GM12878 (cell line): ENCODE measurements around the gene MAGI3. TPM values are rescaled to one million over a fixed set of nuclear protein-coding genes. Genes with fewer than 3 reads are reported as not detected.

Experiments used
- ATAC-seq: fragments of 200-7000 bp; cut with Tn5 transposase; 3 replicates; pipeline ENCODE4 v1.9.1; 2020; ENCODE audit warnings: mild to moderate bottlenecking, moderate library complexity
- BruUV-seq: library from RNA; stranded (reverse); fragments of 400-500 nt; replicated peaks from 2 replicates; lab custom pipeline; 2021; lab: Mats Ljungman, UMichigan
- CTCF ChIA-PET: fragments of 300-600 bp; sonication (Branson Sonifier 250); formaldehyde crosslinking; extraction: SDS; loops from one replicate; lab custom pipeline; 2021; ENCODE audit warnings: inconsistent platforms; lab: Yijun Ruan, JAX
- POLR2A ChIA-PET: fragments of 350-600 bp; formaldehyde crosslinking; extraction: SDS; loops from one replicate; lab custom pipeline; 2021; ENCODE audit warnings: inconsistent platforms; lab: Charles Lee
- RAD21 ChIA-PET: fragments of 300-600 bp; sonication (Branson Sonifier 250); formaldehyde crosslinking; loops from one replicate; lab custom pipeline; 2023; ENCODE audit warnings: antibody characterized with exemption; ENCODE audit not compliant: unreplicated experiment; lab: Charles Lee
- SMC1A ChIA-PET: fragments of 300-600 bp; sonication (Branson Sonifier 250); formaldehyde crosslinking; loops from one replicate; lab custom pipeline; 2023; ENCODE audit not compliant: unreplicated experiment, uncharacterized antibody; lab: Charles Lee
- DNase-seq: peaks from one replicate; pipeline ENCODE4 v3.0.0-alpha.2; 2011; ENCODE audit warnings: low read depth, low spot score
- FAIRE-seq: peaks from 3 replicates; lab custom pipeline; 2011; peaks lifted over from hg19 to GRCh38; lab: Jason Lieb, UNC
- H2AFZ ChIP-seq: 2 replicates; pipeline ENCODE4 v1.6.0; 2011; ENCODE audit warnings: low read depth, low read length, control low read depth; ENCODE audit not compliant: control insufficient read depth
- H3K27ac ChIP-seq: 2 replicates; pipeline ENCODE4 v1.5.1; 2011; ENCODE audit warnings: control low read depth; ENCODE audit not compliant: control insufficient read depth, insufficient read depth
- H3K27me3 ChIP-seq, 2 experiments: replicated peaks in 1 of 2; 2 replicates each; pipeline versions ENCODE4 v1.6.0 to v1.6.1; 2011; ENCODE audit warnings: low read length in 1 of 2; ENCODE audit not compliant: control insufficient read depth in 2 of 2, insufficient read depth in 2 of 2
- H3K36me3 ChIP-seq, 2 experiments: 2 replicates each; pipeline ENCODE4 v1.5.1; 2011; ENCODE audit warnings: low read length in 1 of 2; ENCODE audit not compliant: control insufficient read depth in 2 of 2, insufficient read depth in 2 of 2
- H3K4me1 ChIP-seq: 2 replicates; pipeline ENCODE4 v1.6.1; 2011; ENCODE audit warnings: mild to moderate bottlenecking, low read length, moderate library complexity, mixed read lengths; ENCODE audit not compliant: control insufficient read depth, insufficient read depth
- H3K4me2 ChIP-seq: 2 replicates; pipeline ENCODE4 v1.6.0; 2011; ENCODE audit warnings: control low read depth; ENCODE audit not compliant: control insufficient read depth, insufficient read depth
- H3K4me3 ChIP-seq: fragments of 200-600 bp; sonication (generic); 2 replicates; pipeline ENCODE4 v1.5.1; 2016
- H3K79me2 ChIP-seq: 2 replicates; pipeline ENCODE4 v1.6.0; 2011; ENCODE audit warnings: low read length; ENCODE audit not compliant: control insufficient read depth, insufficient read depth
- H3K9ac ChIP-seq: 2 replicates; pipeline ENCODE4 v1.8.0; 2011; ENCODE audit warnings: low read length, control low read depth, mixed read lengths; ENCODE audit not compliant: control insufficient read depth, insufficient read depth
- H3K9me3 ChIP-seq: replicated peaks from 3 replicates; pipeline ENCODE4 v1.5.1; 2011; ENCODE audit warnings: mild to moderate bottlenecking, low read length; ENCODE audit not compliant: control insufficient read depth, insufficient read depth
- H4K20me1 ChIP-seq: 2 replicates; pipeline ENCODE4 v1.6.0; 2011; ENCODE audit not compliant: control insufficient read depth, insufficient read depth
- BCL11A ChIP-seq: IDR thresholded peaks from 2 replicates; pipeline ENCODE4 v1.6.1; 2011; ENCODE audit warnings: low read depth, low read length
- BRCA1 ChIP-seq: IDR thresholded peaks from 2 replicates; pipeline ENCODE4 v1.6.1; 2011; ENCODE audit warnings: low read depth, low read length, improper control_type of control experiment
- CBFB ChIP-seq: IDR thresholded peaks from 2 replicates; pipeline ENCODE4 v1.6.1; 2016; ENCODE audit warnings: antibody characterized with exemption, low read depth
- EGR1 ChIP-seq, 2 experiments: IDR thresholded peaks; 1 replicate in 1 of 2; 2 replicates in 1 of 2; pipeline ENCODE4 v1.6.1; 2011 to 2012; ENCODE audit warnings: low read depth in 2 of 2, low read length in 2 of 2, borderline replicate concordance in 1 of 2, mild to moderate bottlenecking in 1 of 2, moderate library complexity in 1 of 2
- FOXK2 ChIP-seq: fragments of 450-650 bp; IDR thresholded peaks from 2 replicates; pipeline ENCODE4 v1.6.1; 2017; ENCODE audit warnings: mild to moderate bottlenecking, moderate library complexity
- HDAC6 ChIP-seq: fragments of 200-600 bp; sonication (generic); IDR thresholded peaks from one replicate; pipeline ENCODE4 v1.8.0; 2017; ENCODE audit warnings: antibody characterized with exemption; ENCODE audit not compliant: unreplicated experiment
- JUNB ChIP-seq: IDR thresholded peaks from 2 replicates; pipeline ENCODE4 v1.6.1; 2016; ENCODE audit warnings: antibody characterized with exemption, mild to moderate bottlenecking
- JUND ChIP-seq: IDR thresholded peaks from 2 replicates; pipeline ENCODE4 v1.6.1; 2012; ENCODE audit warnings: low read depth, mild to moderate bottlenecking, low read length, improper control_type of control experiment, moderate library complexity
- KAT2A ChIP-seq: conservative IDR thresholded peaks from 2 replicates; pipeline ENCODE4 v1.6.1; 2011; ENCODE audit warnings: low read depth, low read length; ENCODE audit not compliant: control insufficient read depth
- MTA3 ChIP-seq: IDR thresholded peaks from 2 replicates; pipeline ENCODE4 v1.6.1; 2012; ENCODE audit warnings: low read length, inconsistent platforms, borderline replicate concordance
- NFYB ChIP-seq: IDR thresholded peaks from 2 replicates; pipeline ENCODE4 v1.6.1; 2011; ENCODE audit warnings: low read depth, mild to moderate bottlenecking, low read length, improper control_type of control experiment, moderate library complexity; ENCODE audit not compliant: insufficient read depth
- NR2C2 ChIP-seq: IDR thresholded peaks from 2 replicates; pipeline ENCODE4 v1.6.1; 2011; ENCODE audit warnings: borderline replicate concordance, low read depth; ENCODE audit not compliant: control insufficient read depth, insufficient read length
- RB1 ChIP-seq: fragments of 450-650 bp; formaldehyde crosslinking; IDR thresholded peaks from 2 replicates; pipeline ENCODE4 v1.6.1; 2017; ENCODE audit warnings: mild to moderate bottlenecking, borderline replicate concordance
- SMAD1 ChIP-seq: fragments of 450-650 bp; IDR thresholded peaks from 2 replicates; pipeline ENCODE4 v1.6.1; 2018; ENCODE audit warnings: mild to moderate bottlenecking, low read depth; ENCODE audit not compliant: partially characterized antibody
- SREBF1 ChIP-seq: IDR thresholded peaks from 2 replicates; pipeline ENCODE4 v1.6.1; 2012; ENCODE audit warnings: mild to moderate bottlenecking, low read length
- STAT1 ChIP-seq: fragments of 450-650 bp; conservative IDR thresholded peaks from 2 replicates; pipeline ENCODE4 v1.6.1; 2014; ENCODE audit warnings: antibody characterized with exemption, mild to moderate bottlenecking
- SUZ12 ChIP-seq: fragments of 200-600 bp; sonication (generic); IDR thresholded peaks from one replicate; pipeline ENCODE4 v1.6.1; 2018; ENCODE audit warnings: antibody characterized with exemption, mild to moderate bottlenecking; ENCODE audit not compliant: unreplicated experiment
- TARDBP ChIP-seq: IDR thresholded peaks from 2 replicates; pipeline ENCODE4 v1.6.1; 2016; ENCODE audit warnings: borderline replicate concordance
- TCF12 ChIP-seq: IDR thresholded peaks from 2 replicates; pipeline ENCODE4 v1.6.1; 2011; ENCODE audit warnings: low read depth, mild to moderate bottlenecking, low read length
- TCF7 ChIP-seq: IDR thresholded peaks from 2 replicates; pipeline ENCODE4 v1.6.1; 2014; ENCODE audit warnings: antibody characterized with exemption, borderline replicate concordance
- ZNF217 ChIP-seq: fragments of 450-650 bp; IDR thresholded peaks from 2 replicates; pipeline ENCODE4 v1.6.1; 2017; ENCODE audit warnings: antibody characterized with exemption, mild to moderate bottlenecking
- WGBS: methylation state at CpG from one replicate; pipeline ENCODE4 v1.1.6; 2016; ENCODE audit warnings: low lambda C conversion rate; ENCODE audit not compliant: insufficient replicate concordance, insufficient coverage; ENCODE audit errors: missing lambda C conversion rate; 5-methylcytosine and 5-hydroxymethylcytosine counted together
- in situ Hi-C: fragments of 300-500 bp; cut with MboI; formaldehyde crosslinking; loops from 9 replicates; pipeline ENCODE4 v1.14.3; 2018; ENCODE audit warnings: mixed read lengths
- intact Hi-C: fragments of 100-400 bp; cut with micrococcal nuclease; formaldehyde crosslinking; loops from one replicate; pipeline ENCODE4 v1.14.2; 2022; ENCODE audit not compliant: unreplicated experiment
- polyA plus RNA-seq, 11 experiments: library from polyadenylated mRNA; depleted of rRNA in 4 of 11; unstranded in 6 of 11; stranded (reverse) in 5 of 11; fragments of >200 nt; fragmentation: Nextera tagmentation in 4 of 11; fragmentation: Illumina TruSeq in 1 of 11; extraction: Ambion mirVana in 4 of 11; extraction: Trizol in 1 of 11; gene quantifications; 1 replicate in 1 of 11; 2 replicates in 10 of 11; pipeline versions ENCODE4 v1.2.1 to v1.2.3, GENCODE V29; 2011 to 2016; ENCODE audit warnings: inconsistent platforms in 2 of 11, missing spikeins in 2 of 11, low read depth in 1 of 11
- total RNA-seq, 4 experiments: library from RNA; depleted of rRNA in 3 of 4; stranded (reverse); fragments of >200 nt in 3 of 4; fragmentation: Illumina TruSeq in 1 of 4; extraction: Trizol in 1 of 4; gene quantifications; 2 replicates each; pipeline versions ENCODE4 v1.2.1 to v1.2.3, GENCODE V29; 2013 to 2021
- TF ChIP-seq, protein P1 (sequence below): fragments of 450-650 bp; IDR thresholded peaks from 2 replicates; pipeline ENCODE4 v1.6.1; 2017; ENCODE audit warnings: mild to moderate bottlenecking

Gene MAGI3
- total and polyA plus RNA-seq, 10 of the 15 experiments (the other 5 are each of a cell fraction or from before 2014, with no cell fraction given) = 0.17 to 0.65 (median 0.32) TPM

DNA sequence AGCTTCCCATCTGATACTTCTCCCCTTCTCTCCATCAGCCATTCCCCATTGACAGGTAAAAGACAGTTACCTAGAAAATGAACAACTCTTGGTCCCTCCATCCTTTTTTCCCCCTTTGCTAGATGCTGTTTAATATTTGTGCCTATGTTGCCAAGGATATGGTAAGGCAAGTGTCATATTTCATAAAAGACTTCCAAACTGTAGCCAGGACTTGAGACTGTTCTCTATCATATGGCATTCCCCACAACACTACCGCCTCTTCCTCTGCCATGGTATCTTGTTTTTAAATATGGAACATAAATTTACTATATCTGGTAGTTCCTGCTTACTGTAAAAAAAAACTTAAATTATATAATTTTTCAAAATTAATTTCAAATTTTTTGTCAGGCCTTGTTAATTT, 271.8 kb downstream of the MAGI3 start:
- intact Hi-C loops = no loop called here
- DNase-seq = no peak
- CTCF ChIA-PET = no interaction called here

DNA sequence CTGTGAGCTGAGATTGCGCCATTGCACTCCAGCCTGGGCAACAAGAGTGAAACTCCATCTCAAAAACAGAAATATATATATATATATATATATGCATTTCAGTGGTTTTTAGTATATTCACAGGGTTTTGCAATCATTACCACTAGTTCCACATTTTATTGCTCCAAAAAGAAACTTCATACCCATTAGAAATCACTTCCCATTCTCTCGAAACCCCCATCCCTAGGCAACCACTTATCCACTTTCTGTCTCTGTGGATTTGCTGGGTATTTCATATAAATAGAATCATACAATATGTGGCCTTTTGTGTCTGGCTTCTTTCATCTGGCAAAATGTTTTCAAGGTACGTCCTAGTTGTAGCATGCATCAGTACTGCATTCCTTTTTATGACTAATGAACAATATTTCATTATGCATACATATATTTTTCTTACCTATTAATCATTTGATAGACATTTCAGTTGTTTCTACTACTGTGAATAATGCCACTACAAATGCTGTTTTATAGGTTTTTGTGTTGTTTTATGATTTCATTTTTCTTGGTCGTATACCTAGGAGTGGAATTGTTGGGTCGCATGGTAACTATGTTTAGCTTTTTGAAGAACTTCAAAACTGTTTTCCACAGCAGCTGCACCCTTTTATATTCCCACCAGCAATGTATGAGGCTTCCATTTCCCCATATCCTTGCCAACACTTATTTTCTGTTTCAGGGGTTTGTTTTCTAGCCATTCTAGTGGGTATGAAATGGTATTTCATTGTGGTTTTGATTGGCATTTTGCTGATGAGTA, 273.0 kb downstream of the MAGI3 start:
- no peaks in the 10 kb centered on the region for H3K27me3 ChIP-seq
- in situ Hi-C loops (no loop called here), intact Hi-C loops (no loop called here)
- DNase-seq = no peak
- no TSS peak for BruUV-seq
- no peak overlapping the region for H3K9ac ChIP-seq
- CTCF ChIA-PET = no interaction called here
- H3K9me3 ChIP-seq = no peaks in the 10 kb centered on the region
- no peak for ATAC-seq
- H3K36me3 ChIP-seq = no peaks in the 10 kb centered on the region
- no peak overlapping the region for H3K4me3 ChIP-seq
- WGBS = 80% methylated on average over 5 of the region's 5 CpGs
- H2AFZ ChIP-seq = no peak overlapping the region
- FAIRE-seq = no peak
- H4K20me1 ChIP-seq = no peaks in the 10 kb centered on the region
- POLR2A ChIA-PET = interaction anchor here (0.6 kb wide), 1 partner anchor 271 kb away, joined by 7 read pairs; no protein-coding TSS in a partner anchor
- SMC1A ChIA-PET = interaction anchor here (0.6 kb wide), 1 partner anchor 489 kb away, joined by 3 read pairs; no protein-coding TSS in a partner anchor
- no peaks in the 10 kb centered on the region for H3K4me1 ChIP-seq
- H3K79me2 ChIP-seq = no peaks in the 10 kb centered on the region
- RAD21 ChIA-PET = no interaction called here
- H3K27ac ChIP-seq = no peak overlapping the region
- H3K4me2 ChIP-seq = no peak overlapping the region
- TF ChIP-seq JUNB (no peak), NR2C2 (no peak), RB1 (no peak), SUZ12 (no peak), MTA3 (no peak), KAT2A (no peak), TCF7 (no peak), HDAC6 (no peak), SREBF1 (no peak), NFYB (no peak), JUND (no peak), CBFB (no peak), TCF12 (no peak)
- TF ChIP-seq, protein P1, sequence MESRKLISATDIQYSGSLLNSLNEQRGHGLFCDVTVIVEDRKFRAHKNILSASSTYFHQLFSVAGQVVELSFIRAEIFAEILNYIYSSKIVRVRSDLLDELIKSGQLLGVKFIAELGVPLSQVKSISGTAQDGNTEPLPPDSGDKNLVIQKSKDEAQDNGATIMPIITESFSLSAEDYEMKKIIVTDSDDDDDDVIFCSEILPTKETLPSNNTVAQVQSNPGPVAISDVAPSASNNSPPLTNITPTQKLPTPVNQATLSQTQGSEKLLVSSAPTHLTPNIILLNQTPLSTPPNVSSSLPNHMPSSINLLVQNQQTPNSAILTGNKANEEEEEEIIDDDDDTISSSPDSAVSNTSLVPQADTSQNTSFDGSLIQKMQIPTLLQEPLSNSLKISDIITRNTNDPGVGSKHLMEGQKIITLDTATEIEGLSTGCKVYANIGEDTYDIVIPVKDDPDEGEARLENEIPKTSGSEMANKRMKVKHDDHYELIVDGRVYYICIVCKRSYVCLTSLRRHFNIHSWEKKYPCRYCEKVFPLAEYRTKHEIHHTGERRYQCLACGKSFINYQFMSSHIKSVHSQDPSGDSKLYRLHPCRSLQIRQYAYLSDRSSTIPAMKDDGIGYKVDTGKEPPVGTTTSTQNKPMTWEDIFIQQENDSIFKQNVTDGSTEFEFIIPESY = no peak

More for the DNA sequence above, 271.8 kb downstream of the MAGI3 start:
- no peaks in the 10 kb centered on the region for H3K4me1 ChIP-seq
- no peaks in the 10 kb centered on the region for H3K9me3 ChIP-seq
- no peak overlapping the region for H2AFZ ChIP-seq
- in situ Hi-C loops = no loop called here
- H3K79me2 ChIP-seq = no peaks in the 10 kb centered on the region
- H3K27ac ChIP-seq = no peak overlapping the region
- no peak overlapping the region for H3K9ac ChIP-seq
- ChIA-PET RAD21 (no interaction called here), POLR2A (no interaction called here), SMC1A (no interaction called here)
- FAIRE-seq = no peak
- no TSS peak for BruUV-seq
- no peak for TF ChIP-seq TARDBP
- TF ChIP-seq SMAD1 = no peak
- TF ChIP-seq BRCA1 = no peak
- TF ChIP-seq EGR1 (IDR thresholded peaks at IDR 0.05; ENCODE audit: borderline replicate concordance in 1 of 2, low read depth in 2 of 2, low read length in 2 of 2) = no peak
- no peak for TF ChIP-seq BCL11A
- TF ChIP-seq ZNF217 = no peak
- no peak for TF ChIP-seq STAT1
- no peak for TF ChIP-seq FOXK2
- no peak for TF ChIP-seq JUND
- no peaks in the 10 kb centered on the region for H3K27me3 ChIP-seq
- no peaks in the 10 kb centered on the region for H3K36me3 ChIP-seq
- 100% methylated on average over 1 of the region's 1 CpG for WGBS
- no peak for ATAC-seq
- no peak overlapping the region for H3K4me3 ChIP-seq
- no peak overlapping the region for H3K4me2 ChIP-seq
- H4K20me1 ChIP-seq = no peaks in the 10 kb centered on the region
